ENCODE data around the gene GRIK4.

DNA sequence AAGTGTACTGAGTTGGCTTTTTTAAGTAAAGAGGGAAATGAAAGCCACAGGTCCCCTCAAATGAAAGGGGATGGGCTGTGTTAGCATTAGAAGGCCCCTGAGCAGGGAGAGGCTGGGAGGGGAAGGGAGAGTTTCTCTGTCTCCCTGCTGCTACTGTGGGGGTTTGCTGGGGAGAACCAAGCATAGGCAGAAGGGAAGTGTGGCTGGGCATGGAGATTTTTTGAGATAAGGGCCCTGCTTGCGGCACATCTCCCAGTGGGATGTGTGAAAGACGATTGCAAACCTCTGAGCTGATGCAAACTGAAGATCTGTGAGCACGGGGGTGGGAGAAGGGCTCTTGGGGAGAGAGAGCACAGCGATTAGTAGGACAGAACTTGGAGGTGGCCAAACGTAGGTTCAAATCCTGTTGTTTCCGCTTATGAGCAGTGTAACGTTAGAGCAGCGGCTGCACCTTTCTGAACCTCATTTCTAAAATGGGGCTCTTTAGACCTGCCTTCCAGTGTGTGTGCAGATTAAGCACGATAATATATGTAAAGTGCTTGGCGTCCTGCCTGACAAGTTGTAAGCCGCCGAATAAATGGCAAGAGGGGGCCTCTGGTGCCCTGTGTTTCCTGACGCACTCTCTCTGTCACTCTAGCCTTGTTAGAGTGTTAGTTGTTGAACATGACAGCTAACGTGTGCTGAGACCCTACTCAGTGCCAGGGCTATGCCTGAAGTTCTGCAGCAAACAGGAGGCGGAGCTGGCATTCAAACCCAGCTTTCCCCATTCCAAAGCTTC is 122.3 kb downstream of the GRIK4 start:
- TF ChIP-seq SIN3A (IDR thresholded peaks at IDR 0.05; ENCODE audit: borderline replicate concordance, insufficient read depth, low read length): no peak
- no peak for TF ChIP-seq POLR2AphosphoS5 (IDR thresholded peaks at IDR 0.05; ENCODE audit: low read depth, low read length)
- TF ChIP-seq, protein P1, sequence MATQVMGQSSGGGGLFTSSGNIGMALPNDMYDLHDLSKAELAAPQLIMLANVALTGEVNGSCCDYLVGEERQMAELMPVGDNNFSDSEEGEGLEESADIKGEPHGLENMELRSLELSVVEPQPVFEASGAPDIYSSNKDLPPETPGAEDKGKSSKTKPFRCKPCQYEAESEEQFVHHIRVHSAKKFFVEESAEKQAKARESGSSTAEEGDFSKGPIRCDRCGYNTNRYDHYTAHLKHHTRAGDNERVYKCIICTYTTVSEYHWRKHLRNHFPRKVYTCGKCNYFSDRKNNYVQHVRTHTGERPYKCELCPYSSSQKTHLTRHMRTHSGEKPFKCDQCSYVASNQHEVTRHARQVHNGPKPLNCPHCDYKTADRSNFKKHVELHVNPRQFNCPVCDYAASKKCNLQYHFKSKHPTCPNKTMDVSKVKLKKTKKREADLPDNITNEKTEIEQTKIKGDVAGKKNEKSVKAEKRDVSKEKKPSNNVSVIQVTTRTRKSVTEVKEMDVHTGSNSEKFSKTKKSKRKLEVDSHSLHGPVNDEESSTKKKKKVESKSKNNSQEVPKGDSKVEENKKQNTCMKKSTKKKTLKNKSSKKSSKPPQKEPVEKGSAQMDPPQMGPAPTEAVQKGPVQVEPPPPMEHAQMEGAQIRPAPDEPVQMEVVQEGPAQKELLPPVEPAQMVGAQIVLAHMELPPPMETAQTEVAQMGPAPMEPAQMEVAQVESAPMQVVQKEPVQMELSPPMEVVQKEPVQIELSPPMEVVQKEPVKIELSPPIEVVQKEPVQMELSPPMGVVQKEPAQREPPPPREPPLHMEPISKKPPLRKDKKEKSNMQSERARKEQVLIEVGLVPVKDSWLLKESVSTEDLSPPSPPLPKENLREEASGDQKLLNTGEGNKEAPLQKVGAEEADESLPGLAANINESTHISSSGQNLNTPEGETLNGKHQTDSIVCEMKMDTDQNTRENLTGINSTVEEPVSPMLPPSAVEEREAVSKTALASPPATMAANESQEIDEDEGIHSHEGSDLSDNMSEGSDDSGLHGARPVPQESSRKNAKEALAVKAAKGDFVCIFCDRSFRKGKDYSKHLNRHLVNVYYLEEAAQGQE (IDR thresholded peaks at IDR 0.05; ENCODE audit: insufficient read depth in 1 of 2, low read depth in 2 of 2, low read length in 2 of 2): no peak
- TF ChIP-seq TAF1 (IDR thresholded peaks at IDR 0.05; ENCODE audit: borderline replicate concordance, insufficient read depth, low read length): no peak

All from PFSK-1 (cell line).